C4-2B (cell line): ENCODE measurements around the gene TAS2R39.

Experiments
- CTCF ChIP-seq: fragments of 450-650 bp; conservative IDR thresholded peaks from 2 replicates; pipeline ENCODE4 v1.5.1; 2017; ENCODE audit warnings: mild to moderate bottlenecking
- ZFX ChIP-seq: fragments of 450-650 bp; IDR thresholded peaks from 2 replicates; pipeline ENCODE4 v1.6.1; 2017

GRCh38 chr7:143171697-143172096, 11.5 kb upstream of the TAS2R39 start:
- TF ChIP-seq CTCF (no peak), ZFX (no peak)
